GM23338 (cell line): ENCODE measurements around the gene UNC45A. TPM values are rescaled to one million over a fixed set of nuclear protein-coding genes. Genes with fewer than 3 reads are reported as not detected.

ENCODE experiments used
- ATAC-seq: fragments of 200-7000 bp; cut with Tn5 transposase; 3 replicates; pipeline ENCODE4 v1.9.1; 2020
- DNase-seq: peaks from one replicate; pipeline ENCODE4 v3.0.0-alpha.2; 2015; ENCODE audit warnings: low spot score
- H2AFZ ChIP-seq: fragments of 200-600 bp; sonication (generic); 2 replicates; pipeline ENCODE4 v1.8.0; 2016; ENCODE audit warnings: antibody characterized with exemption, mild to moderate bottlenecking, moderate library complexity
- H3F3A ChIP-seq: fragments of 200-600 bp; sonication (generic); replicated peaks from 2 replicates; pipeline ENCODE4 v1.8.0; 2017; ENCODE audit warnings: antibody characterized with exemption, mixed run types, low read depth
- H3K27ac ChIP-seq: fragments of 200-600 bp; sonication (generic); 2 replicates; pipeline ENCODE4 v1.6.1; 2016; ENCODE audit warnings: low read depth
- H3K27me3 ChIP-seq: fragments of 200-600 bp; sonication (generic); 2 replicates; pipeline ENCODE4 v1.8.0; 2016; ENCODE audit warnings: mild to moderate bottlenecking, mixed run types, moderate library complexity; ENCODE audit not compliant: insufficient read depth
- H3K36me3 ChIP-seq: fragments of 200-600 bp; sonication (generic); 2 replicates; pipeline ENCODE4 v1.8.0; 2016; ENCODE audit warnings: mild to moderate bottlenecking; ENCODE audit not compliant: insufficient read depth
- H3K4me1 ChIP-seq: fragments of 200-600 bp; sonication (generic); 2 replicates; pipeline ENCODE4 v1.8.0; 2016; ENCODE audit warnings: mild to moderate bottlenecking, moderate library complexity; ENCODE audit not compliant: insufficient read depth
- H3K4me2 ChIP-seq: fragments of 200-600 bp; sonication (generic); 2 replicates; pipeline ENCODE4 v1.7.1; 2017; ENCODE audit warnings: mixed run types
- H3K4me3 ChIP-seq: fragments of 200-600 bp; sonication (generic); 2 replicates; pipeline ENCODE4 v1.6.1; 2016; ENCODE audit warnings: mixed run types
- H3K79me2 ChIP-seq: fragments of 200-600 bp; sonication (generic); replicated peaks from 2 replicates; pipeline ENCODE4 v1.8.0; 2017; ENCODE audit warnings: mild to moderate bottlenecking; ENCODE audit not compliant: insufficient read depth
- H3K9me2 ChIP-seq: fragments of 200-600 bp; sonication (generic); 2 replicates; pipeline ENCODE4 v1.8.0; 2017; ENCODE audit not compliant: insufficient read depth
- H4K20me1 ChIP-seq: fragments of 200-600 bp; sonication (generic); replicated peaks from 2 replicates; pipeline ENCODE4 v1.8.0; 2017; ENCODE audit warnings: mild to moderate bottlenecking; ENCODE audit not compliant: insufficient read depth
- H3K27ac Mint-ChIP-seq: 2 replicates; pipeline ENCODE4 v1.8.0; 2020; ENCODE audit warnings: inconsistent platforms, mild to moderate bottlenecking, moderate library complexity, mixed read lengths
- H3K27me3 Mint-ChIP-seq: 3 replicates; pipeline ENCODE4 v1.8.0; 2022; ENCODE audit warnings: low read depth, mild to moderate bottlenecking, moderate library complexity, mixed read lengths, inconsistent platforms; ENCODE audit not compliant: insufficient read depth, poor library complexity
- H3K36me3 Mint-ChIP-seq: 3 replicates; pipeline ENCODE4 v1.8.0; 2021; ENCODE audit warnings: low read depth, mild to moderate bottlenecking, inconsistent platforms, moderate library complexity, mixed read lengths
- H3K4me1 Mint-ChIP-seq: 3 replicates; pipeline ENCODE4 v1.8.0; 2020; ENCODE audit warnings: mild to moderate bottlenecking, inconsistent platforms, mixed read lengths
- H3K4me3 Mint-ChIP-seq: 3 replicates; pipeline ENCODE4 v1.8.0; 2021; ENCODE audit warnings: moderate library complexity, mild to moderate bottlenecking, inconsistent platforms, mixed read lengths
- H3K9me3 Mint-ChIP-seq: 3 replicates; pipeline ENCODE4 v1.8.0; 2020; ENCODE audit warnings: moderate library complexity, mild to moderate bottlenecking, inconsistent platforms, mixed read lengths
- CREB1 ChIP-seq: fragments of 250-450 bp; sonication (Bioruptor Pico); IDR thresholded peaks from 2 replicates; pipeline ENCODE4 v1.5.0; 2020; ENCODE audit warnings: low read depth, mild to moderate bottlenecking, moderate library complexity
- CTCF ChIP-seq, 2 experiments: fragments of 200-600 bp in 1 of 2; sonication (generic) in 1 of 2; conservative IDR thresholded peaks; 2 replicates each; pipeline versions ENCODE4 v1.5.1 to v1.6.1; 2016 to 2017; ENCODE audit warnings: antibody characterized with exemption in 2 of 2, low read depth in 2 of 2, mild to moderate bottlenecking in 2 of 2, moderate library complexity in 1 of 2
- ETS1 ChIP-seq: IDR thresholded peaks from 2 replicates; pipeline ENCODE4 v1.6.1; 2016; ENCODE audit warnings: antibody characterized with exemption
- EZH2 ChIP-seq: fragments of 200-600 bp; sonication (generic); IDR thresholded peaks from one replicate; pipeline ENCODE4 v1.8.0; 2017; ENCODE audit warnings: antibody characterized with exemption, mild to moderate bottlenecking, low read depth; ENCODE audit not compliant: unreplicated experiment
- EZH2phosphoT487 ChIP-seq: fragments of 200-600 bp; sonication (generic); IDR thresholded peaks from one replicate; pipeline ENCODE4 v1.8.1; 2018; ENCODE audit warnings: antibody characterized with exemption; ENCODE audit not compliant: unreplicated experiment
- JUNB ChIP-seq: IDR thresholded peaks from one replicate; pipeline ENCODE4 v1.6.1; 2016; ENCODE audit warnings: antibody characterized with exemption; ENCODE audit not compliant: unreplicated experiment
- NANOG ChIP-seq: IDR thresholded peaks from 2 replicates; pipeline ENCODE4 v1.6.1; 2016; ENCODE audit warnings: antibody characterized with exemption, borderline replicate concordance
- POLR2AphosphoS5 ChIP-seq: IDR thresholded peaks from 2 replicates; pipeline ENCODE4 v1.6.1; 2016; ENCODE audit warnings: antibody characterized with exemption, low read depth
- REST ChIP-seq: IDR thresholded peaks from one replicate; pipeline ENCODE4 v1.6.1; 2018; ENCODE audit warnings: antibody characterized with exemption; ENCODE audit not compliant: unreplicated experiment
- STAT1 ChIP-seq: IDR thresholded peaks from one replicate; pipeline ENCODE4 v1.6.1; 2016; ENCODE audit warnings: antibody characterized with exemption; ENCODE audit not compliant: unreplicated experiment
- ZNF114 ChIP-seq: fragments of 250-450 bp; sonication (Bioruptor Pico); IDR thresholded peaks from 2 replicates; pipeline ENCODE4 v1.5.0; 2020; ENCODE audit warnings: mild to moderate bottlenecking, moderate library complexity
- ZNF331 ChIP-seq: fragments of 250-450 bp; sonication (Bioruptor Pico); IDR thresholded peaks from 2 replicates; pipeline ENCODE4 v1.5.0; 2020; ENCODE audit warnings: low read depth, mild to moderate bottlenecking, moderate library complexity
- ZNF462 ChIP-seq: fragments of 250-450 bp; sonication (Bioruptor Pico); IDR thresholded peaks from 2 replicates; pipeline ENCODE4 v1.5.0; 2020; ENCODE audit warnings: mild to moderate bottlenecking, moderate library complexity
- polyA plus RNA-seq: library from polyadenylated mRNA; unstranded; fragments of >200 nt; fragmentation: Nextera tagmentation; extraction: Ambion mirVana; gene quantifications from 2 replicates; pipeline ENCODE4 v1.2.1, GENCODE V29; 2016
- total RNA-seq: library from RNA; depleted of rRNA; stranded (reverse); fragments of >200 nt; shearing (Covaris generic); gene quantifications from 2 replicates; pipeline ENCODE4 v1.2.3, GENCODE V29; 2014

The UNC45A gene
- total and polyA plus RNA-seq, 2 experiments from 2014 or later: 40.2 to 86.8 TPM

GRCh38 chr15:90948506-90948905 lies 13.4 kb downstream of the UNC45A start:
- TF ChIP-seq POLR2AphosphoS5 (no peak), ETS1 (no peak), CTCF (conservative IDR thresholded peaks at IDR 0.05; ENCODE audit: low read depth in 2 of 2) (no peak), REST (no peak), EZH2phosphoT487 (no peak), EZH2 (no peak), STAT1 (no peak), JUNB (no peak), ZNF462 (no peak), ZNF114 (no peak), NANOG (no peak), CREB1 (CRISPR knock-in tag) (no peak), ZNF331 (CRISPR knock-in tag) (no peak)
- Histone ChIP-seq H3K4me3 (no peak overlapping the region), H3K36me3 (peaks cover 14% of the 10 kb centered on the region; the same call in 1 of the 2 replicates), H3K9me2 (no peaks in the 10 kb centered on the region), H3K79me2 (no peaks in the 10 kb centered on the region), H2AFZ (no peak overlapping the region), H3K27ac (no peak overlapping the region), H3K4me1 (no peaks in the 10 kb centered on the region), H4K20me1 (no peaks in the 10 kb centered on the region), H3K4me2 (no peak overlapping the region), H3K27me3 (no peaks in the 10 kb centered on the region), H3F3A (no peaks in the 10 kb centered on the region)
- no peak for DNase-seq
- H3K4me1 Mint-ChIP-seq: no peaks in the 10 kb centered on the region
- peaks cover 73% of the 10 kb centered on the region for H3K36me3 Mint-ChIP-seq
- H3K27me3 Mint-ChIP-seq: peaks cover 7% of the 10 kb centered on the region
- ATAC-seq: no peak
- H3K27ac Mint-ChIP-seq: no peak overlapping the region
- H3K9me3 Mint-ChIP-seq: no peaks in the 10 kb centered on the region
- no peak overlapping the region for H3K4me3 Mint-ChIP-seq
